KBM-7 (cell line): ENCODE data around the gene OR52E2.
"Not testable (repeated sequence)": the region's sequence is repeated elsewhere in the genome, so short reads cannot be mapped to it uniquely, and the experiment has no call there.

Experiments used
- DNase-seq: peaks from one replicate; pipeline ENCODE4 v3.0.0-alpha.2; 2015
- in situ Hi-C: fragments of 300-500 bp; cut with MboI; formaldehyde crosslinking; loops from 2 replicates; pipeline ENCODE4 v1.14.3; 2020; ENCODE audit warnings: low sequenced_read_pairs, low pct_unique_long_range_greater_than_20kb, mixed read lengths

The OR52E2 gene

GRCh38 chr11:5059391-5059790, at the start of gene OR52E2:
TSS of gene OR52E2 (minus strand) at chr11:5059627. CDS start at chr11:5059627, 0 bp downstream.
- DNase-seq = no peak
- in situ Hi-C loops = no loop called here

GRCh38 chr11:5107285-5107684, 47.9 kb upstream of the OR52E2 start:
- in situ Hi-C loops = no loop called here
- DNase-seq = no peak

GRCh38 chr11:5103066-5103465, 43.6 kb upstream of the OR52E2 start:
- in situ Hi-C loops = no loop called here
- no peak for DNase-seq

GRCh38 chr11:5102246-5102645, 42.8 kb upstream of the OR52E2 start:
- in situ Hi-C loops = no loop called here
- DNase-seq = no peak

GRCh38 chr11:5096011-5096410, 36.6 kb upstream of the OR52E2 start:
- in situ Hi-C loops = no loop called here

GRCh38 chr11:5092821-5093585, 33.6 kb upstream of the OR52E2 start:
- no peak for DNase-seq
- in situ Hi-C loops = no loop called here

More at GRCh38 chr11:5096011-5096410, 36.6 kb upstream of the OR52E2 start:
- DNase-seq = no peak

GRCh38 chr11:5090668-5091067, 31.2 kb upstream of the OR52E2 start:
- in situ Hi-C loops = no loop called here
- DNase-seq = no peak

GRCh38 chr11:5088556-5088955, 29.1 kb upstream of the OR52E2 start:
- DNase-seq = no peak
- in situ Hi-C loops = no loop called here

- no peak for DNase-seq
- in situ Hi-C loops = no loop called here
Measured at GRCh38 chr11:5083602-5084001, 24.2 kb upstream of the OR52E2 start.

GRCh38 chr11:5081405-5081804, 22.0 kb upstream of the OR52E2 start:
- DNase-seq = no peak
- in situ Hi-C loops = no loop called here

GRCh38 chr11:5071799-5072198, 12.4 kb upstream of the OR52E2 start:
- in situ Hi-C loops = no loop called here
- no peak for DNase-seq

GRCh38 chr11:5069272-5069671, 9.8 kb upstream of the OR52E2 start, which contains the start of gene OR52E1:
TSS of gene OR52E1 (plus strand) at chr11:5069572.
- DNase-seq = no peak
- in situ Hi-C loops = no loop called here

GRCh38 chr11:5065027-5065426, 5.6 kb upstream of the OR52E2 start:
- DNase-seq = no peak
- in situ Hi-C loops = no loop called here

GRCh38 chr11:5058679-5059078, 748 bp downstream of the OR52E2 start:
- DNase-seq = not testable (repeated sequence)

GRCh38 chr11:5046754-5047330, 12.6 kb downstream of the OR52E2 start:
- in situ Hi-C loops = no loop called here
- no peak for DNase-seq

More at GRCh38 chr11:5058679-5059078, 748 bp downstream of the OR52E2 start:
- in situ Hi-C loops = not testable (repeated sequence)

- in situ Hi-C loops = no loop called here
Measured at GRCh38 chr11:5046226-5046625, 13.2 kb downstream of the OR52E2 start, which contains the start of gene OR52J3. TSS of gene OR52J3 (plus strand) at chr11:5046526. CDS start at chr11:5046526, 0 bp downstream.

GRCh38 chr11:5043380-5043779, 16.0 kb downstream of the OR52E2 start:
- in situ Hi-C loops = no loop called here
- DNase-seq = no peak

More at GRCh38 chr11:5046226-5046625, 13.2 kb downstream of the OR52E2 start, which contains the start of gene OR52J3:
- no peak for DNase-seq

GRCh38 chr11:5042091-5042490, 17.3 kb downstream of the OR52E2 start:
- in situ Hi-C loops = no loop called here
- DNase-seq = no peak

- DNase-seq = no peak
- in situ Hi-C loops = no loop called here
Measured at GRCh38 chr11:5040876-5041275, 18.6 kb downstream of the OR52E2 start.

- DNase-seq = no peak
- in situ Hi-C loops = no loop called here
Measured at GRCh38 chr11:5038341-5038740, 21.1 kb downstream of the OR52E2 start.
